Thymus (tissue), 11 donors: ENCODE data around the gene SIL1. TPM values are rescaled to one million over a fixed set of nuclear protein-coding genes. Genes with fewer than 3 reads are reported as not detected.
"Not testable (repeated sequence)": the region's sequence is repeated elsewhere in the genome, so short reads cannot be mapped to it uniquely, and the experiment has no call there.

Source experiments
- DNase-seq, 9 donors: peaks; one replicate each; pipeline ENCODE4 v3.0.0-alpha.2; 2013; ENCODE audit warnings: low spot score in 9 of 9, low read depth in 6 of 9, missing footprints in 1 of 9
- H3K27ac ChIP-seq, 2 donors: one replicate each; pipeline ENCODE4 v1.5.1; 2013; ENCODE audit warnings: control low read depth in 1 of 2, low read depth in 1 of 2, low read length in 1 of 2, mild to moderate bottlenecking in 1 of 2, moderate library complexity in 1 of 2
- H3K27me3 ChIP-seq, 2 donors: one replicate each; pipeline ENCODE4 v1.5.1; 2013; ENCODE audit warnings: low read length in 1 of 2; ENCODE audit not compliant: control insufficient read depth in 2 of 2, insufficient read depth in 1 of 2
- H3K36me3 ChIP-seq, 2 donors: one replicate each; pipeline ENCODE4 v1.5.1; 2013; ENCODE audit warnings: low read length in 1 of 2, mild to moderate bottlenecking in 1 of 2, moderate library complexity in 1 of 2; ENCODE audit not compliant: control insufficient read depth in 2 of 2, insufficient read depth in 2 of 2
- H3K4me1 ChIP-seq, 2 donors: one replicate each; pipeline ENCODE4 v1.5.1; 2013; ENCODE audit warnings: low read length in 2 of 2; ENCODE audit not compliant: control insufficient read depth in 2 of 2, insufficient read depth in 2 of 2
- H3K4me3 ChIP-seq, 2 donors: one replicate each; pipeline ENCODE4 v1.5.1; 2013; ENCODE audit warnings: low read length in 2 of 2, control low read depth in 1 of 2, mild to moderate bottlenecking in 1 of 2
- H3K9me3 ChIP-seq, 2 donors: one replicate each; pipeline ENCODE4 v1.5.1; 2013; ENCODE audit warnings: low read length in 1 of 2, mild to moderate bottlenecking in 1 of 2; ENCODE audit not compliant: control insufficient read depth in 2 of 2, insufficient read depth in 1 of 2
- WGBS: extraction: QIAGEN DNeasy Blood & Tissue Kit; methylation state at CpG from one replicate; pipeline ENCODE4 v1.1.7; 2013; 5-methylcytosine and 5-hydroxymethylcytosine counted together
- polyA plus RNA-seq: library from polyadenylated mRNA; stranded (reverse); fragments of 200-250 nt; gene quantifications from one replicate; pipeline ENCODE4 v1.2.3, GENCODE V29; 2013
- total RNA-seq: library from RNA; stranded (reverse); fragments of 120-200 nt; gene quantifications from one replicate; pipeline ENCODE4 v1.2.4, GENCODE V29; 2013
- donor health status: healthy.

The SIL1 gene
- total and polyA plus RNA-seq, 2 donors = 17.0 to 30.2 TPM

- DNase-seq = no peak
- no peaks in the 10 kb centered on the region for H3K36me3 ChIP-seq
- H3K4me1 ChIP-seq = no peaks in the 10 kb centered on the region
- H3K9me3 ChIP-seq = no peaks in the 10 kb centered on the region
- no peak overlapping the region for H3K27ac ChIP-seq
- no peak overlapping the region for H3K4me3 ChIP-seq
- WGBS = over 99% methylated on average over 2 of the region's 2 CpGs
- H3K27me3 ChIP-seq = no peaks in the 10 kb centered on the region
Measured at GRCh38 chr5:139068060-139068459, 130.1 kb downstream of the SIL1 start.

GRCh38 chr5:139065306-139065705 lies 132.9 kb downstream of the SIL1 start:
- no peaks in the 10 kb centered on the region for H3K9me3 ChIP-seq
- no peak overlapping the region for H3K27ac ChIP-seq
- DNase-seq = no peak
- H3K27me3 ChIP-seq = no peaks in the 10 kb centered on the region
- H3K36me3 ChIP-seq = no peaks in the 10 kb centered on the region
- no peaks in the 10 kb centered on the region for H3K4me1 ChIP-seq
- no peak overlapping the region for H3K4me3 ChIP-seq

- Histone ChIP-seq H3K4me3 (no peak overlapping the region), H3K27ac (no peak overlapping the region), H3K36me3 (no peaks in the 10 kb centered on the region), H3K9me3 (no peaks in the 10 kb centered on the region), H3K4me1 (no peaks in the 10 kb centered on the region), H3K27me3 (no peaks in the 10 kb centered on the region)
- 94% methylated on average over 2 of the region's 2 CpGs for WGBS
- DNase-seq = no peak
Measured at GRCh38 chr5:139064613-139065012, 133.6 kb downstream of the SIL1 start.

GRCh38 chr5:139063664-139064054 lies 134.5 kb downstream of the SIL1 start:
- Histone ChIP-seq H3K27me3 (no peaks in the 10 kb centered on the region), H3K4me1 (no peaks in the 10 kb centered on the region), H3K36me3 (no peaks in the 10 kb centered on the region), H3K4me3 (no peak overlapping the region), H3K9me3 (no peaks in the 10 kb centered on the region), H3K27ac (no peak overlapping the region)
- 97% methylated on average over 1 of the region's 1 CpG for WGBS
- no peak for DNase-seq

- Histone ChIP-seq H3K27ac (no peak overlapping the region), H3K9me3 (no peaks in the 10 kb centered on the region)
- 99% methylated on average over 1 of the region's 1 CpG for whole genome bisulfite sequencing
Measured at GRCh38 chr5:139062910-139063663, 135.1 kb downstream of the SIL1 start.

GRCh38 chr5:139061856-139062255 lies 136.3 kb downstream of the SIL1 start:
- WGBS = 84% methylated on average over 4 of the region's 4 CpGs
- Histone ChIP-seq H3K27me3 (no peaks in the 10 kb centered on the region), H3K27ac (no peak overlapping the region), H3K9me3 (no peaks in the 10 kb centered on the region), H3K36me3 (no peaks in the 10 kb centered on the region), H3K4me1 (no peaks in the 10 kb centered on the region), H3K4me3 (no peak overlapping the region)
- DNase-seq = no peak

More at GRCh38 chr5:139062910-139063663, 135.1 kb downstream of the SIL1 start:
- Histone ChIP-seq H3K27me3 (no peaks in the 10 kb centered on the region), H3K4me3 (no peak overlapping the region), H3K36me3 (no peaks in the 10 kb centered on the region), H3K4me1 (no peaks in the 10 kb centered on the region)
- no peak for DNase-seq

- Histone ChIP-seq H3K27ac (no peak overlapping the region), H3K4me3 (no peak overlapping the region), H3K36me3 (no peaks in the 10 kb centered on the region), H3K9me3 (no peaks in the 10 kb centered on the region), H3K4me1 (no peaks in the 10 kb centered on the region), H3K27me3 (no peaks in the 10 kb centered on the region)
- WGBS = 58% methylated on average over 5 of the region's 5 CpGs
- no peak for DNase-seq
Measured at GRCh38 chr5:139061274-139061673, 136.9 kb downstream of the SIL1 start.

- H3K4me3 ChIP-seq = no peak overlapping the region
- no peaks in the 10 kb centered on the region for H3K4me1 ChIP-seq
- H3K36me3 ChIP-seq = no peaks in the 10 kb centered on the region
- H3K27me3 ChIP-seq = no peaks in the 10 kb centered on the region
- no peak overlapping the region for H3K27ac ChIP-seq
- 95% methylated on average over 2 of the region's 2 CpGs for WGBS
- no peaks in the 10 kb centered on the region for H3K9me3 ChIP-seq
- no peak for DNase-seq
Measured at GRCh38 chr5:139058121-139058520, 140.0 kb downstream of the SIL1 start.

GRCh38 chr5:139057045-139057939 lies 140.9 kb downstream of the SIL1 start:
- not testable (repeated sequence) for H3K27me3 ChIP-seq, H3K9me3 ChIP-seq, H3K4me3 ChIP-seq, DNase-seq, H3K4me1 ChIP-seq, H3K27ac ChIP-seq, H3K36me3 ChIP-seq
- WGBS = 99% methylated on average over 5 of the region's 7 CpGs
